ENCODE results near the gene PTPN4. TPM values are rescaled to one million over a fixed set of nuclear protein-coding genes. Genes with fewer than 3 reads are reported as not detected.

The PTPN4 gene
- total and polyA plus RNA-seq, 2 donors (not counting 1 experiment from before 2014, with no cell fraction given) = 5.3 to 22.3 TPM

DNA sequence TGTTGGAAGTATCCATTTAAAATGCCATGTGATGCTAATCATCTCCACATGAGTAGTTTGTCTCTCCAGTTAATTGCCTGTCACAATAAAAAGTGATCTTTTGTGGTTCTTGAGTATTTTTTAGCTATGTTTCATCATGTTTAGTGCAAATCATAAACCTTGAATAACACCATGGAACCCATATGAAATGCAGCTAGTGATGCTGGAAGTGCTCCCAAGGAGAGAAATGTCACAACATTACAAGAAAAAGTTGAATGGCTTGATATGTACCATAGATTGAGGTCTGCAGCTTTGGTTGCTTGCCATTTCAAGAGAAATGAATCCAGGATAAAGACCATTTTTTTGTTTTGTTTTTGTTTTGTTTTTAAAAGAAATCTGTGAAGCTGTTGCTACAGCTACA, 14.3 kb downstream of the PTPN4 start:
- Histone ChIP-seq H3K27me3 (ENCODE audit: control insufficient read depth, insufficient read depth, low read length) (no peaks in the 10 kb centered on the region), H2AFZ (ENCODE audit: low read length) (no peak overlapping the region), H4K20me1 (ENCODE audit: control insufficient read depth, extremely low read depth, insufficient read depth, low read length) (no peaks in the 10 kb centered on the region), H3K4me1 (ENCODE audit: control insufficient read depth, extremely low read depth, insufficient read depth, low read length) (no peaks in the 10 kb centered on the region), H3K4me2 (ENCODE audit: extremely low read depth, insufficient read depth, low read length) (no peak overlapping the region), H3K9me3 (ENCODE audit: control insufficient read depth, insufficient read depth, low read depth, low read length) (no peaks in the 10 kb centered on the region), H3K79me2 (ENCODE audit: control insufficient read depth, insufficient read depth, low read length) (no peaks in the 10 kb centered on the region), H3K27ac (ENCODE audit: insufficient read depth, low read length) (no peak overlapping the region), H3K36me3 (ENCODE audit: control insufficient read depth, insufficient read depth, low read length) (no peaks in the 10 kb centered on the region), H3K4me3 (replicated peaks in 1 of 4; ENCODE audit: control extremely low read depth in 1 of 4, insufficient read depth in 1 of 4, low read depth in 3 of 4, low read length in 4 of 4) (no peak overlapping the region), H3K9ac (ENCODE audit: insufficient read depth, low read length) (no peak overlapping the region)
- DNase-seq (ENCODE audit: low read depth in 2 of 2) = no peak
- TF ChIP-seq EZH2 (IDR thresholded peaks at IDR 0.05; ENCODE audit: low read length, missing control alignments) = no peak
- TF ChIP-seq, protein P1, sequence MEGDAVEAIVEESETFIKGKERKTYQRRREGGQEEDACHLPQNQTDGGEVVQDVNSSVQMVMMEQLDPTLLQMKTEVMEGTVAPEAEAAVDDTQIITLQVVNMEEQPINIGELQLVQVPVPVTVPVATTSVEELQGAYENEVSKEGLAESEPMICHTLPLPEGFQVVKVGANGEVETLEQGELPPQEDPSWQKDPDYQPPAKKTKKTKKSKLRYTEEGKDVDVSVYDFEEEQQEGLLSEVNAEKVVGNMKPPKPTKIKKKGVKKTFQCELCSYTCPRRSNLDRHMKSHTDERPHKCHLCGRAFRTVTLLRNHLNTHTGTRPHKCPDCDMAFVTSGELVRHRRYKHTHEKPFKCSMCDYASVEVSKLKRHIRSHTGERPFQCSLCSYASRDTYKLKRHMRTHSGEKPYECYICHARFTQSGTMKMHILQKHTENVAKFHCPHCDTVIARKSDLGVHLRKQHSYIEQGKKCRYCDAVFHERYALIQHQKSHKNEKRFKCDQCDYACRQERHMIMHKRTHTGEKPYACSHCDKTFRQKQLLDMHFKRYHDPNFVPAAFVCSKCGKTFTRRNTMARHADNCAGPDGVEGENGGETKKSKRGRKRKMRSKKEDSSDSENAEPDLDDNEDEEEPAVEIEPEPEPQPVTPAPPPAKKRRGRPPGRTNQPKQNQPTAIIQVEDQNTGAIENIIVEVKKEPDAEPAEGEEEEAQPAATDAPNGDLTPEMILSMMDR (conservative IDR thresholded peaks at IDR 0.05 in 1 of 2, IDR thresholded peaks at IDR 0.05 in 1 of 2; ENCODE audit: low read depth in 1 of 2, low read length in 2 of 2) = no peak

DNA sequence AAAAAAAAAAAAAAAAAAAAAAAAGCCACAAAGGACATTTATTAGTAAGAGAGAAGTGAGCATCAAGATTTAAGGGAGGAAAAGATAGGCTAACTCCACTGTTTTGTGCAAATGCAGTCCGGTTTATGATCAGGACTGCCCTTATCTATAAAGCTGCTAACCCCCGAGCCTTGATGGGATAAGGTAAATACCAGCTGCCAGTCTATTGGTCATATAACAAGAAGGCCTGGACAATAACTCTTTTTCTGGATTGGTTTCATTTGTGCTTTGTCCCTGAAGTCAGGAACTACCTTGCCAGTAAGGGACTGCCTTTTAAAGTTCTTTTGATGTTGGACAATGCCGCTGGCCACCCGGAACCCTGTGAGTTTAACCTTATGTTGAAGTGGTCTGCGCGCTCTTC, 15.4 kb downstream of the PTPN4 start:
- no peak overlapping the region for H3K9ac ChIP-seq (ENCODE audit: insufficient read depth, low read length)
- TF ChIP-seq, protein P1 (conservative IDR thresholded peaks at IDR 0.05 in 1 of 2, IDR thresholded peaks at IDR 0.05 in 1 of 2; ENCODE audit: low read depth in 1 of 2, low read length in 2 of 2) = no peak
- TF ChIP-seq EZH2 (IDR thresholded peaks at IDR 0.05; ENCODE audit: low read length, missing control alignments) = no peak
- H3K4me2 ChIP-seq (ENCODE audit: extremely low read depth, insufficient read depth, low read length) = no peak overlapping the region
- no peaks in the 10 kb centered on the region for H3K4me1 ChIP-seq (ENCODE audit: control insufficient read depth, extremely low read depth, insufficient read depth, low read length)
- DNase-seq (ENCODE audit: low read depth in 2 of 2) = no peak
- H4K20me1 ChIP-seq (ENCODE audit: control insufficient read depth, extremely low read depth, insufficient read depth, low read length) = no peaks in the 10 kb centered on the region
- H3K4me3 ChIP-seq (replicated peaks in 1 of 4; ENCODE audit: control extremely low read depth in 1 of 4, insufficient read depth in 1 of 4, low read depth in 3 of 4, low read length in 4 of 4) = no peak overlapping the region
- no peaks in the 10 kb centered on the region for H3K79me2 ChIP-seq (ENCODE audit: control insufficient read depth, insufficient read depth, low read length)
- H3K27me3 ChIP-seq (ENCODE audit: control insufficient read depth, insufficient read depth, low read length) = no peaks in the 10 kb centered on the region
- H2AFZ ChIP-seq (ENCODE audit: low read length) = no peak overlapping the region
- no peaks in the 10 kb centered on the region for H3K36me3 ChIP-seq (ENCODE audit: control insufficient read depth, insufficient read depth, low read length)
- H3K27ac ChIP-seq (ENCODE audit: insufficient read depth, low read length) = no peak overlapping the region
- no peaks in the 10 kb centered on the region for H3K9me3 ChIP-seq (ENCODE audit: control insufficient read depth, insufficient read depth, low read depth, low read length)

DNA sequence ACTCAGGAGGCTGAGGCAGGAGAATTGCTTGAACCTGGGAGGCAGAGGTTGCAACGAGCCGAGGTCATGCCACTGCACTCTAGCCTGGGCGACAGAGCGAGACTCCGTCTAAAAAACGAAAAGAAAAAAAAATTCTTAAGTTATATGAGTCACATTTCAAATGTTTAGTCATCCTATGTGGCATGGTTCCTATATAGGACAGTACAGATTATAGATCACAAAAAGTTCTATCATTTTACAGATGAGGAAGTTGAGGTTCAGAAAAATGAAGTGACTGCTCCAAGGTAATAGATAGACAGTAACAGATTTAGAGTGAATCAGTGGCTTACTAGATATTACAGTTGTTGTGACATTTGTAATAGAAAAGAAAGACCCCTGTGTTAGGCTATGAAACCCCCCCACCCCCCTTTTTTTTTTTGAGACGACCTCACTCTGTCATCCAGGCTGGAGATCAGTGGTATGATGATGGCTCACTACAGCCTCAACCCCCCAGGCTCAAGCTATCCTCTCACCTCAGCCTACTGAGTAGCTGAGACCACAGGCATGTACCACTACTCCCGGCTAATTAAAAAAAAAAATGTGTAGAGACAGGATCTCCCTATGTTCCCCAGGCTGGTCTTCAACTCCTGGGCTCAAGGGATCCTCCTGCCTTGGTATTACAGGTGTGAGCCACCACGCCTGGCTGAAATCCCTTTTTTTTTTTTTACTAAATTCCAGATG, 22.7 kb downstream of the PTPN4 start:
- H3K27ac ChIP-seq (ENCODE audit: insufficient read depth, low read length) = no peak overlapping the region
- H3K4me3 ChIP-seq (replicated peaks in 1 of 4; ENCODE audit: control extremely low read depth in 1 of 4, insufficient read depth in 1 of 4, low read depth in 3 of 4, low read length in 4 of 4) = no peak overlapping the region
- no peak for TF ChIP-seq EZH2 (IDR thresholded peaks at IDR 0.05; ENCODE audit: low read length, missing control alignments)
- TF ChIP-seq, protein P1 (conservative IDR thresholded peaks at IDR 0.05 in 1 of 2, IDR thresholded peaks at IDR 0.05 in 1 of 2; ENCODE audit: low read depth in 1 of 2, low read length in 2 of 2) = no peak
- H4K20me1 ChIP-seq (ENCODE audit: control insufficient read depth, extremely low read depth, insufficient read depth, low read length) = no peaks in the 10 kb centered on the region
- no peaks in the 10 kb centered on the region for H3K27me3 ChIP-seq (ENCODE audit: control insufficient read depth, insufficient read depth, low read length)
- no peak overlapping the region for H3K4me2 ChIP-seq (ENCODE audit: extremely low read depth, insufficient read depth, low read length)
- no peak overlapping the region for H3K9ac ChIP-seq (ENCODE audit: insufficient read depth, low read length)
- no peak overlapping the region for H2AFZ ChIP-seq (ENCODE audit: low read length)
- peak in 1 of 2 donors; percentile 48 for DNase-seq (ENCODE audit: low read depth in 2 of 2)
- H3K9me3 ChIP-seq (ENCODE audit: control insufficient read depth, insufficient read depth, low read depth, low read length) = no peaks in the 10 kb centered on the region
- no peaks in the 10 kb centered on the region for H3K36me3 ChIP-seq (ENCODE audit: control insufficient read depth, insufficient read depth, low read length)
- H3K79me2 ChIP-seq (ENCODE audit: control insufficient read depth, insufficient read depth, low read length) = no peaks in the 10 kb centered on the region
- no peaks in the 10 kb centered on the region for H3K4me1 ChIP-seq (ENCODE audit: control insufficient read depth, extremely low read depth, insufficient read depth, low read length)
